K562 (cell line): Measurements from ENCODE around the gene PITX2. TPM values are rescaled to one million over a fixed set of nuclear protein-coding genes. Genes with fewer than 3 reads are reported as not detected.

Source experiments
- ATAC-seq: fragments of 200-7000 bp; cut with Tn5 transposase; 3 replicates; pipeline ENCODE4 v1.9.1; 2020; ENCODE audit warnings: moderate library complexity
- BruUV-seq: library from RNA; stranded (reverse); fragments of 400-500 nt; replicated peaks from 2 replicates; lab custom pipeline; 2021; lab: Mats Ljungman, UMichigan
- CTCF ChIA-PET: fragments of 300-600 bp; formaldehyde crosslinking; extraction: SDS; loops from one replicate; lab custom pipeline; 2021; ENCODE audit warnings: low intra/inter-chr PET ratio; lab: Yijun Ruan, JAX
- POLR2A ChIA-PET: fragments of 300-600, 350-650 bp; sonication (Branson Sonifier 250); formaldehyde crosslinking; extraction: SDS; loops from one replicate; lab custom pipeline; 2021; ENCODE audit warnings: antibody characterized with exemption, inconsistent platforms; lab: Yijun Ruan, JAX
- DNase-seq, 4 experiments: peaks; one replicate each; pipeline versions ENCODE4 v3.0.0 to v3.0.0-alpha.2; 2011 to 2018; ENCODE audit warnings: low spot score in 3 of 4, mixed read lengths in 3 of 4; ENCODE audit errors: extremely low read depth in 1 of 4
- FAIRE-seq: peaks from 2 replicates; lab custom pipeline; 2011; peaks lifted over from hg19 to GRCh38; lab: Jason Lieb, UNC
- H2AFZ ChIP-seq: 2 replicates; pipeline ENCODE4 v1.6.0; 2011; ENCODE audit warnings: low read depth, low read length, control low read depth, inconsistent platforms
- H3K27ac ChIP-seq: fragments of 200-600 bp; 3 replicates; pipeline ENCODE4 v1.8.0; 2011; ENCODE audit warnings: low read depth, mild to moderate bottlenecking, control low read depth, inconsistent platforms, low read length, moderate library complexity, mixed read lengths; ENCODE audit errors: extremely low read depth
- H3K27me3 ChIP-seq, 2 experiments: fragments of 300-600 bp in 1 of 2; 2 replicates in 1 of 2; 3 replicates in 1 of 2; pipeline versions ENCODE4 v1.6.0 to v1.8.0; 2011; ENCODE audit warnings: inconsistent platforms in 2 of 2, low read length in 2 of 2, mild to moderate bottlenecking in 1 of 2, mixed read lengths in 1 of 2, moderate library complexity in 1 of 2; ENCODE audit not compliant: control insufficient read depth in 2 of 2, insufficient read depth in 2 of 2
- H3K36me3 ChIP-seq: fragments of 300-600 bp; 3 replicates; pipeline ENCODE4 v1.8.0; 2011; ENCODE audit warnings: mild to moderate bottlenecking, low read length, inconsistent platforms; ENCODE audit not compliant: control insufficient read depth, insufficient read depth
- H3K4me1 ChIP-seq, 2 experiments: fragments of 200-600 bp in 1 of 2; replicated peaks in 1 of 2; 2 replicates in 1 of 2; 3 replicates in 1 of 2; pipeline versions ENCODE4 v1.5.1 to v1.8.0; 2011; ENCODE audit warnings: inconsistent platforms in 2 of 2, low read length in 2 of 2, mild to moderate bottlenecking in 1 of 2, mixed read lengths in 1 of 2, moderate library complexity in 1 of 2; ENCODE audit not compliant: control insufficient read depth in 2 of 2, insufficient read depth in 2 of 2
- H3K4me2 ChIP-seq: 2 replicates; pipeline ENCODE4 v1.6.1; 2011; ENCODE audit warnings: low read length, control low read depth, inconsistent platforms, mixed read lengths; ENCODE audit not compliant: insufficient read depth
- H3K4me3 ChIP-seq: fragments of 200-600 bp; sonication (generic), shearing (Covaris generic); 2 replicates; pipeline ENCODE4 v1.5.1; 2016; ENCODE audit warnings: control low read depth, inconsistent platforms
- H3K79me2 ChIP-seq: fragments of 200-600 bp; 3 replicates; pipeline ENCODE4 v1.8.0; 2011; ENCODE audit warnings: low read length, inconsistent platforms; ENCODE audit not compliant: control insufficient read depth, insufficient read depth
- H3K9ac ChIP-seq, 2 experiments: 2 replicates each; pipeline versions ENCODE4 v1.6.0 to v1.6.1; 2011; ENCODE audit warnings: low read depth in 2 of 2, low read length in 2 of 2, control low read depth in 1 of 2, inconsistent platforms in 1 of 2, mild to moderate bottlenecking in 1 of 2, mixed read lengths in 1 of 2; ENCODE audit not compliant: insufficient read depth in 1 of 2
- H3K9me1 ChIP-seq: one replicate; pipeline ENCODE4 v1.6.0; 2011; ENCODE audit warnings: inconsistent platforms, mild to moderate bottlenecking, low read length, moderate library complexity; ENCODE audit not compliant: control insufficient read depth, insufficient read depth
- H3K9me3 ChIP-seq: replicated peaks from 2 replicates; pipeline ENCODE4 v1.5.1; 2011; ENCODE audit warnings: low read depth, low read length, inconsistent platforms; ENCODE audit not compliant: control insufficient read depth, insufficient read depth
- H4K20me1 ChIP-seq: replicated peaks from 2 replicates; pipeline ENCODE4 v1.6.1; 2011; ENCODE audit warnings: low read length, inconsistent platforms, mixed read lengths; ENCODE audit not compliant: control insufficient read depth, insufficient read depth
- ARID4B ChIP-seq: sonication (generic); formaldehyde crosslinking; IDR thresholded peaks from 2 replicates; pipeline ENCODE4 v1.8.0; 2022; ENCODE audit warnings: mild to moderate bottlenecking, missing genetic modification reagents
- E2F3 ChIP-seq: fragments of 250-450 bp; sonication (Bioruptor Pico); IDR thresholded peaks from 2 replicates; pipeline ENCODE4 v1.4.0; 2020; ENCODE audit warnings: mild to moderate bottlenecking
- ETV6 ChIP-seq, 3 experiments: fragments of 150-350 bp in 1 of 3; sonication (generic) in 1 of 3; formaldehyde crosslinking in 1 of 3; IDR thresholded peaks; 2 replicates each; pipeline versions ENCODE4 v1.6.1 to v1.8.0; 2014 to 2022; ENCODE audit warnings: borderline replicate concordance in 2 of 3, low read depth in 2 of 3, antibody characterized with exemption in 1 of 3, low read length in 1 of 3, mild to moderate bottlenecking in 1 of 3, missing genetic modification reagents in 1 of 3
- HBP1 ChIP-seq: fragments of 450-650 bp; formaldehyde crosslinking; IDR thresholded peaks from 2 replicates; pipeline ENCODE4 v1.4.0; 2022; ENCODE audit warnings: missing genetic modification characterization
- HCFC1 ChIP-seq: IDR thresholded peaks from 2 replicates; pipeline ENCODE4 v1.6.1; 2012; ENCODE audit warnings: low read depth, low read length, improper control_type of control experiment
- HMG20B ChIP-seq: fragments of 250-450 bp; sonication (Bioruptor Pico); IDR thresholded peaks from 2 replicates; pipeline ENCODE4 v1.5.0; 2021; ENCODE audit warnings: mild to moderate bottlenecking
- KLF10 ChIP-seq: fragments of 250-450 bp; sonication (Bioruptor Pico); IDR thresholded peaks from 2 replicates; pipeline ENCODE4 v1.6.1; 2021; ENCODE audit warnings: matching md5 sums
- MYBL2 ChIP-seq, 2 experiments: fragments of 450-650 bp in 1 of 2; sonication (generic) in 1 of 2; formaldehyde crosslinking in 1 of 2; IDR thresholded peaks; 2 replicates each; pipeline versions ENCODE4 v1.6.1 to v1.8.1; 2017 to 2022; ENCODE audit warnings: borderline replicate concordance in 1 of 2, inconsistent platforms in 1 of 2, low read depth in 1 of 2, mild to moderate bottlenecking in 1 of 2, missing genetic modification reagents in 1 of 2, moderate library complexity in 1 of 2
- SMAD2 ChIP-seq: fragments of 150-350 bp; IDR thresholded peaks from 2 replicates; pipeline ENCODE4 v1.6.1; 2014; ENCODE audit warnings: low read depth, mild to moderate bottlenecking, low read length
- THRAP3 ChIP-seq: fragments of 450-650 bp; IDR thresholded peaks from 2 replicates; pipeline ENCODE4 v1.6.1; 2016; ENCODE audit warnings: mild to moderate bottlenecking, inconsistent platforms, borderline replicate concordance
- ZFP91 ChIP-seq: sonication (generic); formaldehyde crosslinking; IDR thresholded peaks from 2 replicates; pipeline ENCODE4 v1.8.0; 2022; ENCODE audit warnings: mild to moderate bottlenecking, missing genetic modification reagents
- ZNF274 ChIP-seq: IDR thresholded peaks from 2 replicates; pipeline ENCODE4 v1.6.1; 2011; ENCODE audit warnings: low read depth, mild to moderate bottlenecking, low read length, moderate library complexity, borderline replicate concordance
- ZNF431 ChIP-seq: sonication (generic); formaldehyde crosslinking; IDR thresholded peaks from 2 replicates; pipeline ENCODE4 v1.8.0; 2022; ENCODE audit warnings: mild to moderate bottlenecking, missing genetic modification reagents
- ZNF764 ChIP-seq: fragments of 250-450 bp; sonication (Bioruptor Pico); IDR thresholded peaks from 2 replicates; pipeline ENCODE4 v1.4.0; 2020; ENCODE audit warnings: low read depth, mild to moderate bottlenecking, moderate library complexity
- WGBS: fragments of 100-300 bp; shearing (Covaris generic); methylation state at CpG from one replicate; pipeline ENCODE4 v1.1.6; 2016; ENCODE audit warnings: low coverage, mixed read lengths; ENCODE audit not compliant: insufficient coverage; ENCODE audit errors: missing lambda C conversion rate; 5-methylcytosine and 5-hydroxymethylcytosine counted together
- in situ Hi-C: fragments of 300-500 bp; cut with MboI; formaldehyde crosslinking; loops from 4 replicates; pipeline ENCODE4 v1.15.0; 2018; ENCODE audit warnings: inconsistent platforms, mixed read lengths
- intact Hi-C: fragments of 100-400 bp; cut with micrococcal nuclease; formaldehyde crosslinking; loops from 2 replicates; pipeline ENCODE4 v1.14.2; 2022
- polyA plus RNA-seq, 8 experiments: library from polyadenylated mRNA; depleted of rRNA in 4 of 8; stranded (reverse) in 5 of 8; unstranded in 3 of 8; fragments of >200 nt; fragmentation: Nextera tagmentation in 2 of 8; fragmentation: Illumina TruSeq in 1 of 8; extraction: Ambion mirVana in 2 of 8; extraction: Trizol in 1 of 8; gene quantifications; 2 replicates each; pipeline versions ENCODE4 v1.2.1 to v1.2.3, GENCODE V29; 2011 to 2014; ENCODE audit warnings: inconsistent platforms in 1 of 8, missing spikeins in 1 of 8
- total RNA-seq, 7 experiments: library from RNA; depleted of rRNA in 6 of 7; stranded (reverse); fragments of >200 nt in 6 of 7; fragmentation: Illumina TruSeq in 2 of 7; extraction: Trizol in 2 of 7; gene quantifications; 2 replicates each; pipeline versions ENCODE4 v1.2.1 to v1.2.3, GENCODE V29; 2011 to 2021; ENCODE audit warnings: low replicate concordance in 1 of 7

The PITX2 gene
- total and polyA plus RNA-seq, 9 of the 15 experiments (the other 6 are each of a cell fraction or from before 2014, with no cell fraction given): 0.08 TPM; not detected in 8

GRCh38 chr4:110626532-110627153, 3.8 kb upstream of the PITX2 start:
- H3K4me1 ChIP-seq: peaks cover 0 to 10% of the 10 kb centered on the region in 2 experiments; a peak in 2 of 5 replicates
- WGBS: under 1% methylated on average over 12 of the region's 13 CpGs
- DNase-seq (no peak), ATAC-seq (no peak), FAIRE-seq (no peak)
- H2AFZ ChIP-seq: no peak overlapping the region
- H3K9ac ChIP-seq: no peak overlapping the region
- H3K27ac ChIP-seq: no peak overlapping the region
- ChIA-PET CTCF (no interaction called here), POLR2A (interaction anchor here (0.5 kb wide), 1 partner anchor 1002 kb away, joined by 3 read pairs; no protein-coding TSS in a partner anchor)
- H3K79me2 ChIP-seq: no peaks in the 10 kb centered on the region
- no peaks in the 10 kb centered on the region for H3K9me1 ChIP-seq
- H3K36me3 ChIP-seq: no peaks in the 10 kb centered on the region
- no TSS peak for BruUV-seq
- no peaks in the 10 kb centered on the region for H3K9me3 ChIP-seq
- no peak overlapping the region for H3K4me3 ChIP-seq
- no peak overlapping the region for H3K4me2 ChIP-seq
- intact Hi-C loops: no loop called here
- TF ChIP-seq ZNF764 (CRISPR knock-in tag) (no peak), SMAD2 (no peak), ZNF274 (no peak), ETV6 (IDR thresholded peaks at IDR 0.05; ENCODE audit: borderline replicate concordance in 1 of 2, low read depth in 2 of 2, low read length in 1 of 2) (no peak), ETV6 (CRISPR knock-in tag; IDR thresholded peaks at IDR 0.05; ENCODE audit: borderline replicate concordance) (no peak), ZFP91 (CRISPR knock-in tag) (no peak), HMG20B (no peak), HBP1 (CRISPR knock-in tag) (no peak), ARID4B (CRISPR knock-in tag) (no peak), E2F3 (CRISPR knock-in tag) (no peak), KLF10 (CRISPR knock-in tag) (no peak), THRAP3 (no peak), HCFC1 (no peak), ZNF431 (no peak), MYBL2 (IDR thresholded peaks at IDR 0.05; ENCODE audit: low read depth) (no peak), MYBL2 (CRISPR knock-in tag; IDR thresholded peaks at IDR 0.05; ENCODE audit: borderline replicate concordance) (no peak)
- TF ChIP-seq, all 486 proteins: peak for 0
- Histone ChIP-seq H4K20me1 (no peaks in the 10 kb centered on the region), H3K27me3 (peaks cover 12 to 49% of the 10 kb centered on the region in 2 experiments; a peak in 4 of 5 replicates)
- in situ Hi-C loops: no loop called here
